ENCODE results near the gene VTI1B.

DNA sequence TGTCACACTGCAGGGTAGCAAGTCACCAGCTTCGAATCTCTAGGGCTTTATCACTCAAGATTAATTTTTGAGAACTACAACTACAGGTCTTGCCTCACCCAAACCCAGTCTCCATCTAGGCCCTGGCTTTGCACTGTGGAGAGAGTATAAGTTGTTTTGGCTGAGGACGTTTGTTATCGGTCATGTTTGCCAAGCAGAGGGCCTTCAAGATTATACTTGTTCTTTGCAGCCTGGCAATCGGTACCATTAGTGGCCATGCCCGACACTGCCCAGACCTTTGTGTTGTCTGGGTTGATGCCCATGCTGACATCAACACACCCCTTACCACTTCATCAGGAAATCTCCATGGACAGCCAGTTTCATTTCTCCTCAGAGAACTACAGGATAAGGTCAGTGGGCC lies 29.0 kb downstream of the VTI1B start:
- TF ChIP-seq, protein P1, sequence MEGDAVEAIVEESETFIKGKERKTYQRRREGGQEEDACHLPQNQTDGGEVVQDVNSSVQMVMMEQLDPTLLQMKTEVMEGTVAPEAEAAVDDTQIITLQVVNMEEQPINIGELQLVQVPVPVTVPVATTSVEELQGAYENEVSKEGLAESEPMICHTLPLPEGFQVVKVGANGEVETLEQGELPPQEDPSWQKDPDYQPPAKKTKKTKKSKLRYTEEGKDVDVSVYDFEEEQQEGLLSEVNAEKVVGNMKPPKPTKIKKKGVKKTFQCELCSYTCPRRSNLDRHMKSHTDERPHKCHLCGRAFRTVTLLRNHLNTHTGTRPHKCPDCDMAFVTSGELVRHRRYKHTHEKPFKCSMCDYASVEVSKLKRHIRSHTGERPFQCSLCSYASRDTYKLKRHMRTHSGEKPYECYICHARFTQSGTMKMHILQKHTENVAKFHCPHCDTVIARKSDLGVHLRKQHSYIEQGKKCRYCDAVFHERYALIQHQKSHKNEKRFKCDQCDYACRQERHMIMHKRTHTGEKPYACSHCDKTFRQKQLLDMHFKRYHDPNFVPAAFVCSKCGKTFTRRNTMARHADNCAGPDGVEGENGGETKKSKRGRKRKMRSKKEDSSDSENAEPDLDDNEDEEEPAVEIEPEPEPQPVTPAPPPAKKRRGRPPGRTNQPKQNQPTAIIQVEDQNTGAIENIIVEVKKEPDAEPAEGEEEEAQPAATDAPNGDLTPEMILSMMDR (IDR thresholded peaks at IDR 0.05; ENCODE audit: insufficient read depth, low read length, poor library complexity, severe bottlenecking): no peak
- no peak for TF ChIP-seq EZH2phosphoT487 (conservative IDR thresholded peaks at IDR 0.05; ENCODE audit: low read length)
